Endothelial cell (in vitro differentiated cells): ENCODE data around the gene ECE2. TPM values are rescaled to one million over a fixed set of nuclear protein-coding genes. Genes with fewer than 3 reads are reported as not detected.
"Not testable (repeated sequence)": the region's sequence is repeated elsewhere in the genome, so short reads cannot be mapped to it uniquely, and the experiment has no call there.

ENCODE experiments used
- DNase-seq: peaks from one replicate; pipeline ENCODE4 v3.0.0; 2021; ENCODE audit warnings: low spot score
- H3K27ac Mint-ChIP-seq: one replicate; pipeline ENCODE4 v1.8.0; 2021; ENCODE audit warnings: mixed read lengths, inconsistent platforms; ENCODE audit not compliant: unreplicated experiment
- H3K27me3 Mint-ChIP-seq: one replicate; pipeline ENCODE4 v1.8.0; 2021; ENCODE audit warnings: mild to moderate bottlenecking, moderate library complexity, mixed read lengths, inconsistent platforms; ENCODE audit not compliant: unreplicated experiment
- H3K36me3 Mint-ChIP-seq: one replicate; pipeline ENCODE4 v1.8.0; 2021; ENCODE audit warnings: mild to moderate bottlenecking, low read depth, mixed read lengths, inconsistent platforms; ENCODE audit not compliant: unreplicated experiment
- H3K4me1 Mint-ChIP-seq: one replicate; pipeline ENCODE4 v1.8.0; 2021; ENCODE audit warnings: mild to moderate bottlenecking, mixed read lengths, inconsistent platforms; ENCODE audit not compliant: unreplicated experiment
- H3K4me3 Mint-ChIP-seq: one replicate; pipeline ENCODE4 v1.8.0; 2021; ENCODE audit warnings: mild to moderate bottlenecking, mixed read lengths, inconsistent platforms; ENCODE audit not compliant: unreplicated experiment
- H3K9me3 Mint-ChIP-seq: one replicate; pipeline ENCODE4 v1.8.0; 2021; ENCODE audit warnings: mixed read lengths, inconsistent platforms; ENCODE audit not compliant: unreplicated experiment
- CTCF ChIP-seq: fragments of 200-600 bp; sonication (generic); IDR thresholded peaks from one replicate; pipeline ENCODE4 v1.5.0; 2021; ENCODE audit warnings: antibody characterized with exemption; ENCODE audit not compliant: unreplicated experiment
- microRNA-seq: library from miRNA; unstranded; fragments of <30 nt; microRNA quantifications from one replicate; pipeline ENCODE4, GENCODE V29; 2020; ENCODE audit not compliant: unreplicated experiment
- total RNA-seq: library from RNA; stranded (reverse); fragmentation: NEBNext Ultra II Directional; extraction: Animal tissue kit (Norgen Biotek cat#: 25700); gene quantifications from one replicate; pipeline ENCODE4 v1.2.1, GENCODE V29; 2021; ENCODE audit not compliant: unreplicated experiment

Gene ECE2
- total RNA-seq, 1 donor from 2014 or later: not detected

- Mint-ChIP-seq H3K9me3 (no peaks in the 10 kb centered on the region), H3K27ac (peak overlapping the region; percentile 90), H3K27me3 (peaks cover 37% of the 10 kb centered on the region), H3K4me1 (peaks cover 61% of the 10 kb centered on the region), H3K4me3 (peak overlapping the region; percentile 94), H3K36me3 (peaks cover 40% of the 10 kb centered on the region)
- no peak for DNase-seq
- TF ChIP-seq CTCF: no peak
These were observed 62.2 kb downstream of the ECE2 start for GRCh38 chr3:184337981-184338380.

DNA sequence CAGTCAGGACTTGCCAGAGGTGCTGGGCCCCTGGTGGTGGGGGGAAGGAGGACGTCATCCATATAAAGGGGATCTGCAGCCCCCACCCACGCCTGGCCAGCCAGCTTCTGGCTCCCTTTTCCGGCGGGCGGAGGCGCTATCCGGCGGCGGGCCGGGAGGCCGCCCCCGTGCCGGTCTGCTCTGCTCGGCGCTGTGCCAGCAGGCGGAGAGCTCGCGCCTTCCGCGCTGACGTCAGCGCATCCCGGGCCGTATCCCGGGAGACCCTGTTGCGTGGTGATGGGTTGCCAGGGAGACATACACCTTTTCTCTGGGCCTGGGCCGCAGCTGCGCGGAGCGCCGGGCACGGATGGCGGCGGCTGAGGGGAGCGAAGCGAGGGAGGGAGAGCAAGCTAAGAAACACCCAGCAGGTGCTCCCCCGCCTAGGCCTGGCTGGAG, 62.7 kb downstream of the ECE2 start:
- H3K4me3 Mint-ChIP-seq: peak overlapping the region; percentile 94
- H3K27ac Mint-ChIP-seq: peak overlapping the region; percentile 90

DNA sequence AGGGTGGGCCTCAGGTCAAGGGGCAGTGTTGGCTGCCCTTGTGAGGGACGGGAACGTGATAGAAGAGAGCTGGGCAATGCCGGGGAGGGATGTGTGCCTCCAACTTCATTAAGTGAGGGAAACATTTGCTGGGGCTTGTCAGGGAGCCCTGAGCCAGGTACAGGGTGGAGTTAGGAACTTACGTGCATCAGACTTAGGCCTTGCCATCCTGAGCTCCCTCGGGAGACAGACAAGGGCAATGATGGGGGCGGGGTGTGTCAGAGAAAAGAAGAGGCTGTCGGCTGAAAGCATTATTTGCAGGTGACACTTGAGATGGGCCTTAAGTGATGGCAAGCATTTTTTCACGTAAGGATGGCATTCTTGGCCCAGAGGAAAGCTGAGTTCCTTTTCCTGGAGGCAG, 63.2 kb downstream of the ECE2 start:
- no peak for DNase-seq
- Mint-ChIP-seq H3K36me3 (peaks cover 33% of the 10 kb centered on the region), H3K9me3 (no peaks in the 10 kb centered on the region), H3K27ac (peak overlapping the region; percentile 64), H3K4me1 (peaks cover 51% of the 10 kb centered on the region), H3K27me3 (peaks cover 29% of the 10 kb centered on the region), H3K4me3 (peak overlapping the region; percentile 42)
- TF ChIP-seq CTCF: no peak

More for the DNA sequence above, 62.7 kb downstream of the ECE2 start:
- peak; percentile 29 for TF ChIP-seq CTCF
- DNase-seq: peak; percentile 82
- peaks cover 56% of the 10 kb centered on the region for H3K4me1 Mint-ChIP-seq
- no peaks in the 10 kb centered on the region for H3K9me3 Mint-ChIP-seq
- peaks cover 34% of the 10 kb centered on the region for H3K27me3 Mint-ChIP-seq
- H3K36me3 Mint-ChIP-seq: peaks cover 38% of the 10 kb centered on the region

GRCh38 chr3:184339451-184340135, 63.8 kb downstream of the ECE2 start:
- peaks cover 45% of the 10 kb centered on the region for H3K4me1 Mint-ChIP-seq
- DNase-seq, H3K9me3 Mint-ChIP-seq, H3K4me3 Mint-ChIP-seq, H3K27ac Mint-ChIP-seq: not testable (repeated sequence)
- peaks cover 26% of the 10 kb centered on the region for H3K27me3 Mint-ChIP-seq
- H3K36me3 Mint-ChIP-seq: peaks cover 29% of the 10 kb centered on the region

- TF ChIP-seq CTCF: no peak
- Mint-ChIP-seq H3K4me3 (no peak overlapping the region), H3K4me1 (peaks cover 38% of the 10 kb centered on the region), H3K9me3 (no peaks in the 10 kb centered on the region), H3K27ac (no peak overlapping the region), H3K27me3 (peaks cover 20% of the 10 kb centered on the region), H3K36me3 (peaks cover 30% of the 10 kb centered on the region)
- no peak for DNase-seq
These were observed 66.1 kb downstream of the ECE2 start for GRCh38 chr3:184341925-184342324.

Small RNAs within 50 kb of the gene (microRNA-seq; reads per million reads assigned to microRNA genes)
- 2.4 reads per million, percentile 34 among the genes with 10 or more reads in this experiment for gene MIR1224

Other genes starting within 250 kb of the ECE2 start
- gene HTR3D, start 244.3 kb upstream of the ECE2 start, total RNA-seq: not detected
- gene HTR3C, start 223.0 kb upstream of the ECE2 start, total RNA-seq: not detected
- gene HTR3E, start 179.0 kb upstream of the ECE2 start, total RNA-seq: not detected
- gene EIF2B5, start 140.7 kb upstream of the ECE2 start, total RNA-seq: 37.0 TPM
- 103 TPM for gene DVL3, start 120.6 kb upstream of the ECE2 start, total RNA-seq
- gene AP2M1, start 101.2 kb upstream of the ECE2 start, total RNA-seq: 401 TPM
- 68.1 TPM for gene ABCF3, start 89.8 kb upstream of the ECE2 start, total RNA-seq
- 1.1 TPM for gene VWA5B2, start 46.4 kb upstream of the ECE2 start, total RNA-seq
- 38.6 TPM for gene ALG3, start 27.1 kb upstream of the ECE2 start, total RNA-seq
- gene EEF1AKMT4, start 26.4 kb upstream of the ECE2 start, total RNA-seq: 5.7 TPM
- not detected for gene CAMK2N2, start 14.5 kb upstream of the ECE2 start, total RNA-seq
- gene PSMD2, start 23.2 kb downstream of the ECE2 start, total RNA-seq: 292 TPM
- gene EIF4G1, start 38.6 kb downstream of the ECE2 start, total RNA-seq: 390 TPM
- 15.8 TPM for gene FAM131A, start 61.6 kb downstream of the ECE2 start, total RNA-seq
- 6.3 TPM for gene CLCN2, start 85.6 kb downstream of the ECE2 start, total RNA-seq
- gene POLR2H, start 85.7 kb downstream of the ECE2 start, total RNA-seq: 56.1 TPM
- gene THPO, start 102.2 kb downstream of the ECE2 start, total RNA-seq: 0.28 TPM
- gene CHRD, start 104.0 kb downstream of the ECE2 start, total RNA-seq: 2.4 TPM